ENCODE results near the gene FLNB. TPM values are rescaled to one million over a fixed set of nuclear protein-coding genes. Genes with fewer than 3 reads are reported as not detected.

FLNB gene
- total and polyA plus RNA-seq, 4 experiments from 2014 or later: 3.9 to 28.5 (median 18.5) TPM

DNA sequence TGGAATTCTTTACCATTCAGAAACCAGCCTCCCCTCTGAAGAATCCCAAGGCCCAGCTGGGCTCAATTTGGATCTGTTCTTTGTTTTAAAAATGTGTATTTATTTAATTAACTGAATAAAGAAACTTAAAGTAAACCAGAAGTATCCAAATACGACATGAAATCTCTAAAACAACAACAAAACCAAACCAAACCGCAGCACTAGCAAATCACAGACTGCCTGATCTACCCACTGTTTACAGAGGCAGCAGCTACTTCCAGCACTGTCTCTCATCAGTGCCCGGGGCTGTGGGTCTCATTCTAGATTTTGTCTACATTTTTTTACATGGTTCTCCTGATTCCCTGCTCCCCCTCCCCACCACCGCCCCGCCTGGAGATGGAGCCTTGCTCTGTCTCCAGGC is 2.3 kb downstream of the FLNB start:
- H3K4me3 Mint-ChIP-seq: peak overlapping the region in 7 of 8 donors; percentile 6 to 83 (median 43)
- POLR2A ChIA-PET (ENCODE audit: partially characterized antibody): no interaction called here
- H3K36me3 Mint-ChIP-seq: no peaks in the 10 kb centered on the region
- Histone ChIP-seq H3K4me3 (ENCODE audit: low read length in 2 of 2) (no peak overlapping the region), H3K4me1 (ENCODE audit: insufficient read depth, low read length) (peaks cover 33% of the 10 kb centered on the region), H3K9me3 (ENCODE audit: control insufficient read depth in 1 of 2, low read length in 2 of 2) (no peaks in the 10 kb centered on the region), H3K27me3 (ENCODE audit: insufficient read depth, low read length) (no peaks in the 10 kb centered on the region), H3K36me3 (ENCODE audit: insufficient read depth, low read length) (no peaks in the 10 kb centered on the region), H3K27ac (ENCODE audit: low read depth, low read length) (no peak overlapping the region)
- peak overlapping the region in 4 of 7 donors; percentile 6 to 47 (median 20) for H3K27ac Mint-ChIP-seq
- intact Hi-C loops (cut with micrococcal nuclease): no loop called here
- H3K9me3 Mint-ChIP-seq: no peaks in the 10 kb centered on the region
- no peaks in the 10 kb centered on the region for H3K27me3 Mint-ChIP-seq
- H3K4me1 Mint-ChIP-seq: peaks cover 22 to 50% (median 31%) of the 10 kb centered on the region in 4 donors
- DNase-seq: no peak
- CTCF ChIA-PET (ENCODE audit: partially characterized antibody): interaction anchor here (1.2 to 1.8 kb wide), 3 partner anchors 13 to 206 kb away, joined by 3 to 4 read pairs (median 3); no protein-coding TSS in a partner anchor

DNA sequence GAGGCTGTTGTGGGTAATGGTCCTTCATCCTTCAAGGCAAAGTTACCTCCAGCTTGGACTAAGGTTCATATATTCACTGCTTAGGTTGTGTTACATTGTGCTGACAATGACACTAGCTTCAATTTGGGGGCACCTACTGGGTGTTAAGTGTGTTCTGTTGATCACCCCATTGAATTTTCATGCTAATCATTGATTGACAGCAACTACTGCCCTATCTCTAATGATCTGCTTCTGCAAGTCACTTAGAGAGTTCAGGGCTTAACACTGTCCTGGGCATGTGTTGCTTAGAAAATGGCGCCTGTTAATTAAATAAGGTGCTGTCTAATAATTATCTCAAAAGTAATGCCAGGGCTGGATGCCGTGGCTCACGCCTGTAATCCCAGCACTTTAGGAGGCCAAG is 3.4 kb downstream of the FLNB start:
- peak overlapping the region in 1 of 8 donors; percentile 62 for H3K4me3 Mint-ChIP-seq
- H3K36me3 ChIP-seq (ENCODE audit: insufficient read depth, low read length): no peaks in the 10 kb centered on the region
- intact Hi-C loops (cut with micrococcal nuclease): no loop called here
- no peak for DNase-seq
- no peaks in the 10 kb centered on the region for H3K27me3 Mint-ChIP-seq
- no peaks in the 10 kb centered on the region for H3K9me3 ChIP-seq (ENCODE audit: control insufficient read depth in 1 of 2, low read length in 2 of 2)
- ChIA-PET POLR2A (ENCODE audit: partially characterized antibody) (no interaction called here), CTCF (ENCODE audit: partially characterized antibody) (interaction anchor here (1.7 to 1.8 kb wide), 2 partner anchors 12 to 166 kb away, joined by 4 to 6 read pairs; no protein-coding TSS in a partner anchor)
- no peaks in the 10 kb centered on the region for H3K9me3 Mint-ChIP-seq
- H3K4me1 Mint-ChIP-seq: peaks cover 22 to 50% (median 32%) of the 10 kb centered on the region in 4 donors
- H3K27ac Mint-ChIP-seq: peak overlapping the region in 1 of 7 donors; percentile 47
- no peaks in the 10 kb centered on the region for H3K27me3 ChIP-seq (ENCODE audit: insufficient read depth, low read length)
- no peak overlapping the region for H3K4me3 ChIP-seq (ENCODE audit: low read length in 2 of 2)
- no peak overlapping the region for H3K27ac ChIP-seq (ENCODE audit: low read depth, low read length)
- no peaks in the 10 kb centered on the region for H3K36me3 Mint-ChIP-seq
- H3K4me1 ChIP-seq (ENCODE audit: insufficient read depth, low read length): peaks cover 33% of the 10 kb centered on the region

DNA sequence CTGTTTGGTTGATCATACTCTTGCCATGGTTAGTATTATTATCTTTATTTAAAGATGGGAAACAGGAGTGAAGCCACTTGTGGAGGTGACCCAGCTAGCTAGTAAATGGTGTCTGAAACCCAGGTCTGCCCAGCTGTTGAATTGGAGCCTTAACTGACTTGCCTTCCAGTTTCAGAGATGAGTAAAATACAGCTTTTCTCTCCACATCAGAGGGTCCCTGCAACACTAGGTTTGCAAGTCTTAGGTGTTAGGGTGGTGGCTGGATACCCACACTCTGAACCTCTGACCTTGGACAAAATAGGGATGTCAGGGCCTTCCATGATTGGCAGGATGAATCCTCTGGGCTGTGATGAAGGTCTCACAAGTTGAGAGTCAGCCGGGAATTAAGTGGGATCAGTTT is 4.1 kb downstream of the FLNB start:
- no peaks in the 10 kb centered on the region for H3K36me3 Mint-ChIP-seq
- no peak overlapping the region for H3K4me3 Mint-ChIP-seq
- Histone ChIP-seq H3K4me3 (ENCODE audit: low read length in 2 of 2) (no peak overlapping the region), H3K4me1 (ENCODE audit: insufficient read depth, low read length) (peaks cover 33% of the 10 kb centered on the region), H3K36me3 (ENCODE audit: insufficient read depth, low read length) (no peaks in the 10 kb centered on the region), H3K9me3 (ENCODE audit: control insufficient read depth in 1 of 2, low read length in 2 of 2) (no peaks in the 10 kb centered on the region), H3K27ac (ENCODE audit: low read depth, low read length) (no peak overlapping the region), H3K27me3 (ENCODE audit: insufficient read depth, low read length) (no peaks in the 10 kb centered on the region)
- ChIA-PET POLR2A (ENCODE audit: partially characterized antibody) (no interaction called here), CTCF (ENCODE audit: partially characterized antibody) (interaction anchor here (1.7 kb wide), 1 partner anchor 166 kb away, joined by 6 read pairs; no protein-coding TSS in a partner anchor)
- peak overlapping the region in 2 of 7 donors; percentile 46 to 69 for H3K27ac Mint-ChIP-seq
- intact Hi-C loops (cut with micrococcal nuclease): no loop called here
- no peaks in the 10 kb centered on the region for H3K27me3 Mint-ChIP-seq
- H3K9me3 Mint-ChIP-seq: no peaks in the 10 kb centered on the region
- no peak for DNase-seq
- peaks cover 22 to 50% (median 34%) of the 10 kb centered on the region in 4 donors for H3K4me1 Mint-ChIP-seq

DNA sequence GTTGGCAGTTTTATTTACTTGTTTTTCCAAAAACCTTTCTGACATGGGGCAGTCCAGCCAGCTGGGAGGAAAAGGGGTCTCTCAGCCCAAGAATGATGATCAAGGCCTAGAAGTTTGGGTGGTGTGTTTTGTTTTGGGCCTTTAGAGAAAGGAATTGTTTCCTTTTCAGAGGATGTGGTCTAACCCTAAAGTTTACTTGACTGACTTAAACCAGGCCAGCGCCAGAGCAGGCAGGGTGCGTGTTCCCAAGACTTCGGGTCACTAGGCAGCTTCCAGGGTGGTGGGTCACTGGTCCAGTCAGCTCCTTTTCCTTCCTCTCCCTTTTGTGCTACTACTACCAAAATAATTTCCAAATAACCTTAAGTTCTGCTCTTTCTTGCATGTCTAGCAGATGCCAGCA is 4.9 kb downstream of the FLNB start:
- ChIA-PET CTCF (ENCODE audit: partially characterized antibody) (interaction anchor here (0.7 kb wide), 1 partner anchor 25 kb away, joined by 4 read pairs; no protein-coding TSS in a partner anchor), POLR2A (ENCODE audit: partially characterized antibody) (interaction anchor here (1.2 kb wide), 1 partner anchor 9 kb away, joined by 3 read pairs; no protein-coding TSS in a partner anchor)
- H3K4me3 Mint-ChIP-seq: peak overlapping the region in 3 of 8 donors; percentile 15 to 51 (median 36)
- intact Hi-C loops (cut with micrococcal nuclease): no loop called here
- no peak overlapping the region for H3K27ac ChIP-seq (ENCODE audit: low read depth, low read length)
- no peaks in the 10 kb centered on the region for H3K9me3 ChIP-seq (ENCODE audit: control insufficient read depth in 1 of 2, low read length in 2 of 2)
- H3K36me3 ChIP-seq (ENCODE audit: insufficient read depth, low read length): no peaks in the 10 kb centered on the region
- peak overlapping the region in 5 of 7 donors; percentile 8 to 70 (median 28) for H3K27ac Mint-ChIP-seq
- no peaks in the 10 kb centered on the region for H3K9me3 Mint-ChIP-seq
- peaks cover 33% of the 10 kb centered on the region for H3K4me1 ChIP-seq (ENCODE audit: insufficient read depth, low read length)
- no peaks in the 10 kb centered on the region for H3K27me3 Mint-ChIP-seq
- DNase-seq: no peak
- H3K4me3 ChIP-seq (ENCODE audit: low read length in 2 of 2): no peak overlapping the region
- peaks cover 25 to 45% (median 37%) of the 10 kb centered on the region in 4 donors for H3K4me1 Mint-ChIP-seq
- H3K27me3 ChIP-seq (ENCODE audit: insufficient read depth, low read length): no peaks in the 10 kb centered on the region
- no peaks in the 10 kb centered on the region for H3K36me3 Mint-ChIP-seq

DNA sequence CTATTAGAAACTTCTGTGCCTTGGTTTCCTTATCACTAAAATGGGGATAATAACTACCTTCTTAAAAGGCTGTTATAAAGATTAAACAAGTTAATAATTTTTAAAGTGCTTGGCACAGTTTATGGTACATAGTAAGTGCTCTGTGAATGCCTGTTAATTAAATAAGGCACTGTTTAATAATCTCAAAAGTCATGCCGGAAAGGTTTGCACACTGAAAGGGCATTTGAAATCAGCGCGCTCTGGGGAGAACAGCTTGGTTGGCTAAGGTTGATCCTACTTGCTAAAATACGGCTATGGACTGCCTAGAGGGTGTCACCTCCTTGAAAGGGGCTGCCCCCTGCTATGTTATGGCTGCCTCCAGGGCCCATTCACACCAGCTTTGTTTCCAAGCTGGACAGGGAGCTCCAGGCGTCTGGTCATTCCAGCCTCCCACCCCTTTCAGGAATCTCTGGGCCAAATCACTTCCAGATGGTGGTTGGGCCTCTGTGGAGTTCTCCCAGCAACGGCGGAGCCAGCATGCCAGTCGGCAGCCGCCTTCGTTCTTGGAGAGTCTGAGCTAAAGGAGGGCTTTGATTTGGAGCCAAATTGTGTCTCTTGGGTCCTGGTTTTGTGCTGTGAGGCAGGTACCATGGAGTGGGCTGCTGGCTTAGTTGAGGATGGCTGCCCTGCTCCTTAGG is 5.9 kb downstream of the FLNB start:
- Histone ChIP-seq H3K36me3 (ENCODE audit: insufficient read depth, low read length) (no peaks in the 10 kb centered on the region), H3K27ac (ENCODE audit: low read depth, low read length) (no peak overlapping the region), H3K4me1 (ENCODE audit: insufficient read depth, low read length) (peaks cover 30% of the 10 kb centered on the region), H3K27me3 (ENCODE audit: insufficient read depth, low read length) (no peaks in the 10 kb centered on the region), H3K9me3 (ENCODE audit: control insufficient read depth in 1 of 2, low read length in 2 of 2) (no peaks in the 10 kb centered on the region), H3K4me3 (ENCODE audit: low read length in 2 of 2) (no peak overlapping the region)
- intact Hi-C loops (cut with micrococcal nuclease): no loop called here
- CTCF ChIA-PET (ENCODE audit: partially characterized antibody): interaction anchor here (0.7 to 1.0 kb wide), 2 partner anchors 9 to 26 kb away, joined by 4 read pairs; no protein-coding TSS in a partner anchor
- no peaks in the 10 kb centered on the region for H3K27me3 Mint-ChIP-seq
- H3K4me3 Mint-ChIP-seq: no peak overlapping the region
- no peak overlapping the region for H3K27ac Mint-ChIP-seq
- peaks cover 25 to 43% (median 35%) of the 10 kb centered on the region in 4 donors for H3K4me1 Mint-ChIP-seq
- DNase-seq: no peak
- H3K9me3 Mint-ChIP-seq: no peaks in the 10 kb centered on the region
- no peaks in the 10 kb centered on the region for H3K36me3 Mint-ChIP-seq
- POLR2A ChIA-PET (ENCODE audit: partially characterized antibody): no interaction called here

DNA sequence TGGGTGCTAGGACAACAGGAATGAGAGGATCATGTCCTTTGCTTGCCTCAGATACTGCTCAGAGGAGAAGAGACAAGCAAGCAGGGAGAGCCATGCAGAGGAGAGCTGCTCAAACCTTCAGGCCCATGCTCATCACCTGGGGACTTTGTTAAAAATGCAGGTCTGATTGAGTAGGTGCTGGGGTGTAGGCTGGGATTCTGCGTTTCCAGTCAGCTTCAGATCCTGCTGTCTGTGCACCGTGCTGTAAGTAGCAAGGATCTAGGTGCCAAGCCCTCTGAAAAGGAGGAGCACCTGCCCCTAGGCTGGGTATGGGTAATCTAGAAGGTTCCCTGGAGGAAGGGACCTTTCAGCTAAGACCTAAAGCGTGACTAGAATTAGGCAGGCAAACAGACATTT is 7.3 kb downstream of the FLNB start:
- Mint-ChIP-seq H3K4me1 (peaks cover 19 to 36% (median 29%) of the 10 kb centered on the region in 4 donors), H3K4me3 (no peak overlapping the region), H3K27me3 (no peaks in the 10 kb centered on the region), H3K36me3 (no peaks in the 10 kb centered on the region), H3K9me3 (no peaks in the 10 kb centered on the region), H3K27ac (peak overlapping the region in 1 of 7 donors; percentile 19)
- Histone ChIP-seq H3K9me3 (ENCODE audit: control insufficient read depth in 1 of 2, low read length in 2 of 2) (no peaks in the 10 kb centered on the region), H3K4me1 (ENCODE audit: insufficient read depth, low read length) (peaks cover 16% of the 10 kb centered on the region), H3K36me3 (ENCODE audit: insufficient read depth, low read length) (no peaks in the 10 kb centered on the region), H3K27me3 (ENCODE audit: insufficient read depth, low read length) (no peaks in the 10 kb centered on the region), H3K27ac (ENCODE audit: low read depth, low read length) (no peak overlapping the region), H3K4me3 (ENCODE audit: low read length in 2 of 2) (no peak overlapping the region)
- intact Hi-C loops (cut with micrococcal nuclease): no loop called here
- CTCF ChIA-PET (ENCODE audit: partially characterized antibody): interaction anchor here (1.0 kb wide), 1 partner anchor 7 kb away, joined by 4 read pairs; no protein-coding TSS in a partner anchor
- DNase-seq: no peak
- POLR2A ChIA-PET (ENCODE audit: partially characterized antibody): no interaction called here

DNA sequence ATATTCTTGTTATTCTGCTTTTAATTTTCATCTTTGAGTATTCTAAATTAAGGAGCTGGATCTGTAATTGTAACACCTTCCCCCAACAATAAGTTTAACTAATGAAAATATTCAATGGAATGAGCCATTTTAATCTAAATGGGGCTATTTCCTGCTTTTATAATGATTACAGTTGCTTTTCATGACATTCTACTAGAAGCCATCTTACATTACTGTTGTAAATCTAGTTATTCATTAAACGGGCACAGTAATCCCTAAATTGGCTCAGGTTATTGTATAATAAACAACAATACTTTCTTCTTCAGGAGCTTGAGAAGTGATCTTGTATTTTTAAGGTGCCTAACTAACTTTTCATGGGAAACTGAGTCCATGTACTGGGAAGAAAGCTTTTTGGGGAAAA is 8.5 kb downstream of the FLNB start:
- POLR2A ChIA-PET (ENCODE audit: partially characterized antibody): no interaction called here
- Histone ChIP-seq H3K27ac (ENCODE audit: low read depth, low read length) (no peak overlapping the region), H3K4me1 (ENCODE audit: insufficient read depth, low read length) (peaks cover 13% of the 10 kb centered on the region), H3K27me3 (ENCODE audit: insufficient read depth, low read length) (no peaks in the 10 kb centered on the region), H3K36me3 (ENCODE audit: insufficient read depth, low read length) (no peaks in the 10 kb centered on the region), H3K9me3 (ENCODE audit: control insufficient read depth in 1 of 2, low read length in 2 of 2) (no peaks in the 10 kb centered on the region), H3K4me3 (ENCODE audit: low read length in 2 of 2) (no peak overlapping the region)
- no peak overlapping the region for H3K4me3 Mint-ChIP-seq
- CTCF ChIA-PET (ENCODE audit: partially characterized antibody): interaction anchor here (1.2 to 1.4 kb wide), 2 partner anchors 9 to 162 kb away, joined by 3 to 4 read pairs; partner anchors contain the start of gene FLNB
- H3K27me3 Mint-ChIP-seq: no peaks in the 10 kb centered on the region
- peaks cover 17 to 36% (median 25%) of the 10 kb centered on the region in 4 donors for H3K4me1 Mint-ChIP-seq
- peak overlapping the region in 1 of 7 donors; percentile 44 for H3K27ac Mint-ChIP-seq
- intact Hi-C loops (cut with micrococcal nuclease): no loop called here
- no peaks in the 10 kb centered on the region for H3K9me3 Mint-ChIP-seq
- H3K36me3 Mint-ChIP-seq: no peaks in the 10 kb centered on the region
- no peak for DNase-seq
